Upper lobe of right lung (tissue), 1 donor: ENCODE measurements around the gene METTL17. TPM values are rescaled to one million over a fixed set of nuclear protein-coding genes. Genes with fewer than 3 reads are reported as not detected.
A peak's percentile ranks its signal among the peaks of the same experiment; 100 is the strongest.
"Not testable (repeated sequence)": the region's sequence is repeated elsewhere in the genome, so short reads cannot be mapped to it uniquely, and the experiment has no call there.

Source experiments
- ATAC-seq: fragments of 200-7000 bp; cut with Tn5 transposase; one replicate; pipeline ENCODE4 v1.9.1; 2020; ENCODE audit warnings: mild to moderate bottlenecking, moderate library complexity
- DNase-seq: peaks from one replicate; pipeline ENCODE4 v3.0.0-alpha.2; 2020
- H3K27ac ChIP-seq: fragments of 200-600 bp; one replicate; pipeline ENCODE4 v1.8.0; 2022
- H3K27me3 ChIP-seq: fragments of 200-600 bp; one replicate; pipeline ENCODE4 v1.8.0; 2022; ENCODE audit warnings: mild to moderate bottlenecking
- H3K36me3 ChIP-seq: fragments of 200-600 bp; one replicate; pipeline ENCODE4 v1.8.0; 2022
- H3K4me1 ChIP-seq: fragments of 200-600 bp; one replicate; pipeline ENCODE4 v1.8.0; 2022
- H3K4me3 ChIP-seq: fragments of 200-600 bp; one replicate; pipeline ENCODE4 v1.8.0; 2022; ENCODE audit warnings: mild to moderate bottlenecking
- H3K9me3 ChIP-seq: fragments of 200-600 bp; one replicate; pipeline ENCODE4 v1.8.0; 2022
- CTCF ChIP-seq: fragments of 200-600 bp; IDR thresholded peaks from one replicate; pipeline ENCODE4 v1.8.0; 2022; ENCODE audit warnings: antibody characterized with exemption
- intact Hi-C: fragments of 100-400 bp; cut with DNase I; formaldehyde crosslinking; loops from one replicate; pipeline ENCODE4 v1.11.0; 2022
- long read RNA-seq: library from polyadenylated mRNA; unstranded; transcript quantifications from one replicate; pipeline ENCODE4 v2.0.0, GENCODE V29; 2021
- total RNA-seq: library from RNA; stranded (reverse); fragmentation: NEBNext Ultra II Directional; extraction: Animal tissue kit (Norgen Biotek cat#: 25700); gene quantifications from one replicate; pipeline ENCODE4 v1.2.1, GENCODE V29; 2021
- donor health status: DM: no; HTN: yes; CAD: no; lungs with severe emphysema.

Gene METTL17
- total RNA-seq = 51.0 TPM
- long read RNA-seq, transcript METTL17-216 (13 exons, 1,605 nt) = minor isoform, 6 of 59 reads
- long read RNA-seq, transcript METTL17-201 (14 exons, 1,749 nt) = major isoform, 13 of 59 reads
- long read RNA-seq, partial matches to known transcripts = 4 of 59 reads
- long read RNA-seq, other reads (novel, unspliced or antisense) = 25 of 59 reads

- intact Hi-C loops = no loop called here
- TF ChIP-seq CTCF = peak; percentile 22
- DNase-seq (peak; percentile 94), ATAC-seq (peak; percentile 97)
- H3K4me1 ChIP-seq = peaks cover 22% of the 10 kb centered on the region
- H3K4me3 ChIP-seq = peak within 1 kb of the TSS; percentile 91
- H3K9me3 ChIP-seq = no peaks in the 10 kb centered on the region
- H3K36me3 ChIP-seq = peaks cover 37% of the 10 kb centered on the region
- no peaks in the 10 kb centered on the region for H3K27me3 ChIP-seq
- peak within 1 kb of the TSS; percentile 84 for H3K27ac ChIP-seq
Measured at GRCh38 chr14:20989787-20990600, at the start of gene METTL17. Gene METTL17, plus strand, starts transcription at chr14:20989980. Its CDS starts 23 bp downstream, at chr14:20990003.

GRCh38 chr14:20945146-20945545 lies 44.6 kb upstream of the METTL17 start:
- H3K4me1 ChIP-seq, H3K27ac ChIP-seq, H3K9me3 ChIP-seq, H3K27me3 ChIP-seq, DNase-seq, H3K4me3 ChIP-seq, H3K36me3 ChIP-seq, intact Hi-C loops: not testable (repeated sequence)
- peak; percentile 86 for ATAC-seq

GRCh38 chr14:20946707-20947106 lies 43.1 kb upstream of the METTL17 start:
- H3K9me3 ChIP-seq, H3K36me3 ChIP-seq, H3K27me3 ChIP-seq, H3K4me1 ChIP-seq, H3K4me3 ChIP-seq, ATAC-seq, H3K27ac ChIP-seq, intact Hi-C loops, DNase-seq: not testable (repeated sequence)

GRCh38 chr14:20954736-20955537 lies 34.8 kb upstream of the METTL17 start, which contains the start of gene RNASE2:
Gene RNASE2, plus strand, starts transcription at chr14:20955487. Its CDS starts 285 bp downstream, at chr14:20955772.
- peak; percentile 61 for ATAC-seq
- H3K4me1 ChIP-seq, H3K27ac ChIP-seq, H3K9me3 ChIP-seq, H3K27me3 ChIP-seq, DNase-seq, H3K4me3 ChIP-seq, intact Hi-C loops, H3K36me3 ChIP-seq: not testable (repeated sequence)

- peak; percentile 61 for ATAC-seq
- DNase-seq = not testable (repeated sequence)
Measured at GRCh38 chr14:20955538-20955873, 34.3 kb upstream of the METTL17 start.

GRCh38 chr14:20956376-20956976 lies 33.3 kb upstream of the METTL17 start:
- Histone ChIP-seq H3K27ac (no peak overlapping the region), H3K4me3 (no peak overlapping the region), H3K27me3 (no peaks in the 10 kb centered on the region), H3K4me1 (no peaks in the 10 kb centered on the region), H3K36me3 (no peaks in the 10 kb centered on the region), H3K9me3 (no peaks in the 10 kb centered on the region)
- no peak for TF ChIP-seq CTCF
- ATAC-seq = no peak
- intact Hi-C loops = no loop called here
- DNase-seq = no peak

More at GRCh38 chr14:20955538-20955873, 34.3 kb upstream of the METTL17 start:
- H3K9me3 ChIP-seq, H3K4me3 ChIP-seq, H3K36me3 ChIP-seq, H3K27ac ChIP-seq, H3K27me3 ChIP-seq, H3K4me1 ChIP-seq, intact Hi-C loops: not testable (repeated sequence)

GRCh38 chr14:20958946-20959345 lies 30.8 kb upstream of the METTL17 start:
- DNase-seq, intact Hi-C loops, H3K27ac ChIP-seq, H3K27me3 ChIP-seq, H3K36me3 ChIP-seq, H3K4me1 ChIP-seq, H3K4me3 ChIP-seq, ATAC-seq, H3K9me3 ChIP-seq: not testable (repeated sequence)
